PFSK-1 (cell line): ENCODE data around the gene PGLYRP2.

ENCODE experiments used
- POLR2AphosphoS5 ChIP-seq: IDR thresholded peaks from 2 replicates; pipeline ENCODE4 v1.6.1; 2012; ENCODE audit warnings: low read depth, mild to moderate bottlenecking, control low read depth, low read length, moderate library complexity
- REST ChIP-seq, 2 experiments: IDR thresholded peaks; 2 replicates each; pipeline versions ENCODE4 v1.6.1 to v1.8.0; 2011 to 2012; ENCODE audit warnings: low read depth in 2 of 2, low read length in 2 of 2, control low read depth in 1 of 2, inconsistent platforms in 1 of 2, mild to moderate bottlenecking in 1 of 2, moderate library complexity in 1 of 2; ENCODE audit not compliant: insufficient read depth in 1 of 2
- TAF1 ChIP-seq: IDR thresholded peaks from 2 replicates; pipeline ENCODE4 v1.6.1; 2012; ENCODE audit warnings: low read length, control low read depth, borderline replicate concordance; ENCODE audit not compliant: insufficient read depth

DNA sequence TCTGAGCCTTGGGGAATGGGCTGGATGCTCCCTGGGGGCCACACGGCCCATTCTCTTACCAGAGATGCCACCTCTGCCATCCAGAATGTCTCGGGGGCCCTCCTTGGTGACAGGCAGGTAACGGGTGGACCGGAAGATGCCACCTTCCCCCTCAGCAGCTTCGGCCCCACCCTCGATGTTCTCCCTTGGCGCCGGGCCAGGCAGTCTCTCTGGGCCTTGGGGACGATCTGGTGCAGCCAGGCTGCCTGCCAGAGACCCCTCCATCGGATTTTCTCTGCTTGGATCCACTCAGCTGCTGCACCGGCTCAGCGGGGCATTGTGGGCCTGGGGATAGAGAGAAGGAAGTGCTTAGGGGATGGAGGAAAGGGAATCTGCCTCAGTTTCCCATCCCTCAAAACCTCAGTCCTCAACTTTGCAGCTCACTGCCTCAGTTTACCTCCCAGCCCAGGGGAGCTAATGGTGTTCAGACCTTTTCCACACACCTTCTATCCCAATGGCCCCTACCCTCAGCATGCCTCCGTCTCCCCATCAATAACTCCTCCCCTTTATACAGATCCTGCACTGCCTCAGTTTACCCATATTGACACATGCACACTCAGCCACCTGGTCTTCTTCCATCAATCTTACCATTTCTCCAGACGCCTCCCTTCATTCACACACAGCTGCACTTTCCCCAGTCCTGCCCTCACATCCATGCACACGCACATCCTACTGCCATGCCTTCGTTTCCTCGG, 31.1 kb downstream of the PGLYRP2 start:
- no peak for TF ChIP-seq POLR2AphosphoS5
- TF ChIP-seq TAF1: no peak
- TF ChIP-seq REST (IDR thresholded peaks at IDR 0.05; ENCODE audit: insufficient read depth in 1 of 2, low read depth in 2 of 2, low read length in 2 of 2): no peak
